Activated T-helper 17 cell treated with anti-CD3 and anti-CD28 coated beads, Interleukin-2, amount 50 U/mL, for 72 hours (primary cell): ENCODE results near the gene SAMD9L. TPM values are rescaled to one million over a fixed set of nuclear protein-coding genes. Genes with fewer than 3 reads are reported as not detected.
"Not testable (repeated sequence)": the region's sequence is repeated elsewhere in the genome, so short reads cannot be mapped to it uniquely, and the experiment has no call there.

Experiments
- ATAC-seq: fragments of 150-1000 bp; cut with Tn5 transposase; replicated peaks from 2 replicates; pipeline ENCODE4 v1.10.0; 2021; ENCODE audit warnings: mild to moderate bottlenecking, moderate library complexity
- H3K27ac Mint-ChIP-seq: one replicate; pipeline ENCODE4 v1.8.0; 2022; ENCODE audit warnings: mixed read lengths
- H3K27me3 Mint-ChIP-seq: one replicate; pipeline ENCODE4 v1.8.0; 2022; ENCODE audit warnings: mixed read lengths
- H3K36me3 Mint-ChIP-seq: one replicate; pipeline ENCODE4 v1.8.0; 2022; ENCODE audit warnings: low read depth, mild to moderate bottlenecking, mixed read lengths
- H3K4me1 Mint-ChIP-seq: one replicate; pipeline ENCODE4 v1.8.0; 2022; ENCODE audit warnings: mixed read lengths
- H3K4me3 Mint-ChIP-seq: one replicate; pipeline ENCODE4 v1.8.0; 2022; ENCODE audit warnings: mild to moderate bottlenecking, mixed read lengths
- H3K9me3 Mint-ChIP-seq: one replicate; pipeline ENCODE4 v1.8.0; 2022; ENCODE audit warnings: mixed read lengths
- total RNA-seq, 2 donors: library from RNA; stranded (reverse); gene quantifications; one replicate each; pipeline ENCODE4 v1.2.3, GENCODE V29; 2022

Gene SAMD9L
- total RNA-seq, 2 donors from 2014 or later, result 23.9 to 28.1 TPM

DNA sequence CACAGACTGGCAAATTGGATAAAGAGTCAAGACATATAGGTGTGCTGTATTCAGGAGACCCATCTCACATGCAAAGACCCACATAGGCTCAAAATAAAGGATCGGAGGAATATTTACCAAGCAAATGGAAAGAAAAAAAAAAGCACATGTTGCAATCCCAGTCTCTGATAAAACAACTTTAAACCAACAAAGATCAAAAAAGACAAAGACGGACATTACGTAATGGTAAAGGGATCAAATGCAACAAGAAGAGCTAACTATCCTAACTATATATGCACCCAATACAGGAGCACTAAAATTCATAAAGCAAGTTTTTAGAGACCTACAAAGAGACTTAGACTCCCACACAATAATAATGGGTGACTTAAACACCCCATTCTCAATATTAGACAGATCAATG, 24.7 kb downstream of the SAMD9L start:
- ATAC-seq, H3K4me3 Mint-ChIP-seq, H3K36me3 Mint-ChIP-seq, H3K27me3 Mint-ChIP-seq, H3K4me1 Mint-ChIP-seq, H3K27ac Mint-ChIP-seq: not testable (repeated sequence)
- peaks cover 30% of the 10 kb centered on the region for H3K9me3 Mint-ChIP-seq

- peaks cover 22% of the 10 kb centered on the region for H3K9me3 Mint-ChIP-seq
- ATAC-seq, result no peak
- H3K4me3 Mint-ChIP-seq, result no peak overlapping the region
- peaks cover 9% of the 10 kb centered on the region for H3K36me3 Mint-ChIP-seq
- peaks cover 16% of the 10 kb centered on the region for H3K4me1 Mint-ChIP-seq
- no peaks in the 10 kb centered on the region for H3K27me3 Mint-ChIP-seq
- no peak overlapping the region for H3K27ac Mint-ChIP-seq
Observed at GRCh38 chr7:93120592-93121549, 27.3 kb downstream of the SAMD9L start.

- Mint-ChIP-seq H3K27ac (no peak overlapping the region), H3K36me3 (peaks cover 24% of the 10 kb centered on the region), H3K4me3 (no peak overlapping the region)
Observed at GRCh38 chr7:93119191-93119905, 28.8 kb downstream of the SAMD9L start.

GRCh38 chr7:93117852-93118530, 30.2 kb downstream of the SAMD9L start, which contains the start of gene SAMD9:
SAMD9 (minus strand) TSS chr7:93117979; CDS start chr7:93106097, 11,882 bp downstream.
- Mint-ChIP-seq H3K9me3 (peaks cover 5% of the 10 kb centered on the region), H3K36me3 (peaks cover 38% of the 10 kb centered on the region), H3K4me3 (peak within 1 kb of the TSS; percentile 98), H3K27ac (peak within 1 kb of the TSS; percentile 91), H3K27me3 (no peaks in the 10 kb centered on the region), H3K4me1 (peaks cover 23% of the 10 kb centered on the region)
- ATAC-seq, result peak; percentile 84

More at GRCh38 chr7:93119191-93119905, 28.8 kb downstream of the SAMD9L start:
- Mint-ChIP-seq H3K27me3 (no peaks in the 10 kb centered on the region), H3K4me1 (peaks cover 23% of the 10 kb centered on the region), H3K9me3 (peaks cover 15% of the 10 kb centered on the region)
- ATAC-seq, result no peak

- no peak for ATAC-seq
- Mint-ChIP-seq H3K4me3 (peak overlapping the region; percentile 98), H3K27ac (peak overlapping the region; percentile 91), H3K27me3 (no peaks in the 10 kb centered on the region), H3K9me3 (peaks cover 5% of the 10 kb centered on the region), H3K4me1 (peaks cover 25% of the 10 kb centered on the region), H3K36me3 (peaks cover 44% of the 10 kb centered on the region)
Observed at GRCh38 chr7:93117327-93117726, 30.9 kb downstream of the SAMD9L start.

DNA sequence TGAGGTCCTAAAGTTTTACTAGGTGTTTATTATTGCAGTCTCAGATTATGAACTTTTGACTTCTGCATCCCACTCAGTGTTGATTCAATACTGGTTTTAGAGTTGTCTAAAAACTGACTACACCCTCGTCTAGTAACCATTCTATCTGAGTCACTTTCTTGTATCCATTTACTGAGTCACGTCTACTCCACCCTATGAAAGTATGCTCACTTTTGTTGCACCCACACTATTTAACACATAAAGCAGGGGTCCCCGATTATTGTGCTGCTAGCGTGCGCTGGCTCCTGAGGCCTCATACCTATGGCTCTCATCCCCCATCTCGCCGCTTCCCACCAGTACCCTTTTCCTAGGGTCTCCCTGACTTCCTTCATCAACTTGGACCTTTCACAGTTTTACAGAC, 32.4 kb downstream of the SAMD9L start:
- peak overlapping the region; percentile 98 for H3K4me3 Mint-ChIP-seq
- peaks cover 5% of the 10 kb centered on the region for H3K9me3 Mint-ChIP-seq
- H3K27ac Mint-ChIP-seq, result peak overlapping the region; percentile 91
- peaks cover 28% of the 10 kb centered on the region for H3K4me1 Mint-ChIP-seq
- peaks cover 60% of the 10 kb centered on the region for H3K36me3 Mint-ChIP-seq
- ATAC-seq, result peak; percentile 94
- no peaks in the 10 kb centered on the region for H3K27me3 Mint-ChIP-seq

DNA sequence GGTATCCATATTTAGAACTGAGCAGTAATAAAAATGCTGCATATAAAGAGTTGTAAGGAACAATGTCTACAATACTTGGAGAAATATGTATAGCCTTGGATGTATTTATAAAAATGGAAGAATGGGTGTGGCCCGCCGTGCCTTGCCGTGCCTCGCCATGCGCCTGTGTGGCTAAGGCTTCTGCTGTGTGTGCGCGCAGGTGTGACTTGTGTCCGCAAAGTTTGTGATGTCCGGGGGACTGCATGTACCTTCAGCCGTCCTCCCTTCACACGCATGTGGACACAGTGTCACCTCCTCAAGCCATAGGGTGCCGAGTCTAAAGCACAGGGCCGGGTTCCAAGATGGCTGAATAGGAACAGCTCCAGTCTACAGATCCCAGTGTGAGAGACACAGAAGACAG, 40.2 kb downstream of the SAMD9L start:
- no peak for ATAC-seq
- Mint-ChIP-seq H3K27me3 (no peaks in the 10 kb centered on the region), H3K4me1 (peaks cover 11% of the 10 kb centered on the region), H3K27ac (no peak overlapping the region), H3K4me3 (no peak overlapping the region), H3K36me3 (peaks cover 92% of the 10 kb centered on the region), H3K9me3 (peaks cover 24% of the 10 kb centered on the region)

DNA sequence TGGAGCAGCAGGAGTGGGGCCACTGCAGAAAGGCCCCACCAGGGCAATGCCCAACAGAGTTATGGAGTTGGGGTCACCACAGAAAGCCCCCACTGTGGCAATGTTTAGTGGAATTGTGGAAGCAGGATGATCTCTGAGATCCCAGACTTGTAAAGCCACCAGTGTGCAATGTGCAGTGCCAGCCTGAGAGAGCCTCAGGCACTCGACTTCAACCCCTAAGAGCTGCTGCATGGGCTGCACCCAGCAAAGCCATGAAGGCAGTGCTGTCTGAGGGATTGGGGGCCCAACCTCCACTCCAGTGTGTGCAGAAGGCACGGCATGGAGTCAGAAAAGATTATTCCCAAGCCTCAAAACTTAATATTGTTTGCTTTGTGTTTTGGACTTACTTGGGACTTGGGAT, 50.8 kb downstream of the SAMD9L start:
- Mint-ChIP-seq H3K9me3 (peaks cover 17% of the 10 kb centered on the region), H3K27me3 (peaks cover 7% of the 10 kb centered on the region), H3K4me3 (no peak overlapping the region), H3K4me1 (no peaks in the 10 kb centered on the region), H3K36me3 (no peaks in the 10 kb centered on the region), H3K27ac (no peak overlapping the region)
- no peak for ATAC-seq

GRCh38 chr7:93092757-93093370, 55.3 kb downstream of the SAMD9L start:
- Mint-ChIP-seq H3K9me3 (peaks cover 16% of the 10 kb centered on the region), H3K27ac (no peak overlapping the region), H3K27me3 (peaks cover 20% of the 10 kb centered on the region), H3K36me3 (no peaks in the 10 kb centered on the region), H3K4me3 (no peak overlapping the region), H3K4me1 (no peaks in the 10 kb centered on the region)
- peak; percentile 70 for ATAC-seq

Other genes with a start within 250 kb of the SAMD9L start
- gene SAMD9, start 30.4 kb downstream of the SAMD9L start, total RNA-seq, result 10 to 100 TPM; 23.1 to 35.7 TPM
- gene HEPACAM2, start 78.1 kb upstream of the SAMD9L start, total RNA-seq, result not detected
- 10 to 100 TPM; 20.4 to 27.4 TPM for gene VPS50, start 84.0 kb upstream of the SAMD9L start, total RNA-seq